Measurements from ENCODE around the gene HSPA12A.

HSPA12A gene

GRCh38 chr10:116631871-116632295 lies 110.5 kb downstream of the HSPA12A start:
- Histone ChIP-seq H2BK12ac (ENCODE audit: low read length) (no peak overlapping the region), H3K14ac (ENCODE audit: low read length) (no peak overlapping the region), H3K36me3 (replicated peaks in 1 of 2; ENCODE audit: control insufficient read depth in 2 of 2, insufficient read depth in 2 of 2, low read length in 2 of 2) (no peaks in the 10 kb centered on the region), H3K79me1 (ENCODE audit: low read depth, low read length) (no peaks in the 10 kb centered on the region), H4K8ac (ENCODE audit: low read depth, low read length) (no peak overlapping the region), H3K9ac (ENCODE audit: low read depth, low read length, poor library complexity) (no peak overlapping the region), H3K4me2 (ENCODE audit: insufficient read depth, low read length, poor library complexity, severe bottlenecking) (no peak overlapping the region), H3K4ac (ENCODE audit: low read length) (no peak overlapping the region), H3K4me3 (ENCODE audit: low read length in 2 of 2) (no peak overlapping the region), H3K23ac (ENCODE audit: low read depth, low read length, poor library complexity) (peak overlapping the region; percentile 23), H2BK120ac (ENCODE audit: low read depth, low read length) (no peak overlapping the region), H3K27ac (replicated peaks; ENCODE audit: low read length) (no peak overlapping the region), H4K91ac (ENCODE audit: low read depth, low read length, poor library complexity) (no peak overlapping the region), H2BK15ac (ENCODE audit: low read length) (peak overlapping the region; percentile 73), H3K18ac (ENCODE audit: low read length) (peak overlapping the region; percentile 70), H2BK5ac (ENCODE audit: low read length) (no peak overlapping the region), H2AK5ac (ENCODE audit: low read depth, low read length) (peak overlapping the region; percentile 39), H2AFZ (ENCODE audit: low read length) (no peak overlapping the region), H3K9me3 (replicated peaks in 1 of 2; ENCODE audit: control insufficient read depth in 2 of 2, insufficient read depth in 1 of 2, low read depth in 1 of 2, low read length in 2 of 2) (no peaks in the 10 kb centered on the region), H3K4me1 (ENCODE audit: control insufficient read depth in 2 of 2, insufficient read depth in 1 of 2, low read depth in 1 of 2, low read length in 2 of 2) (peaks cover 0 to 20% of the 10 kb centered on the region in 2 donors), H3K27me3 (ENCODE audit: control insufficient read depth in 3 of 3, insufficient read depth in 3 of 3, low read depth in 1 of 3, low read length in 3 of 3) (peaks cover 0 to 21% (median 0%) of the 10 kb centered on the region in 3 experiments)
- no peak for DNase-seq (ENCODE audit: low spot score)
- WGBS, 2 donors (ENCODE audit: extremely low coverage in 2 of 2, insufficient read length in 2 of 2, insufficient replicate concordance in 1 of 2) = no CpG with 5 or more reads among the region's 6 CpGs

GRCh38 chr10:116630020-116630419 lies 112.3 kb downstream of the HSPA12A start:
- Histone ChIP-seq H3K23ac (ENCODE audit: low read depth, low read length, poor library complexity) (no peak overlapping the region), H2BK12ac (ENCODE audit: low read length) (no peak overlapping the region), H3K79me1 (ENCODE audit: low read depth, low read length) (no peaks in the 10 kb centered on the region), H3K36me3 (replicated peaks in 1 of 2; ENCODE audit: control insufficient read depth in 2 of 2, insufficient read depth in 2 of 2, low read length in 2 of 2) (no peaks in the 10 kb centered on the region), H4K8ac (ENCODE audit: low read depth, low read length) (no peak overlapping the region), H3K27ac (replicated peaks; ENCODE audit: low read length) (no peak overlapping the region), H3K4me1 (ENCODE audit: control insufficient read depth in 2 of 2, insufficient read depth in 1 of 2, low read depth in 1 of 2, low read length in 2 of 2) (peaks cover 0 to 20% of the 10 kb centered on the region in 2 donors), H3K4ac (ENCODE audit: low read length) (no peak overlapping the region), H2BK120ac (ENCODE audit: low read depth, low read length) (no peak overlapping the region), H2AK5ac (ENCODE audit: low read depth, low read length) (no peak overlapping the region), H3K9me3 (replicated peaks in 1 of 2; ENCODE audit: control insufficient read depth in 2 of 2, insufficient read depth in 1 of 2, low read depth in 1 of 2, low read length in 2 of 2) (no peaks in the 10 kb centered on the region), H2BK5ac (ENCODE audit: low read length) (no peak overlapping the region), H4K91ac (ENCODE audit: low read depth, low read length, poor library complexity) (no peak overlapping the region), H3K27me3 (ENCODE audit: control insufficient read depth in 3 of 3, insufficient read depth in 3 of 3, low read depth in 1 of 3, low read length in 3 of 3) (peaks cover 0 to 32% (median 0%) of the 10 kb centered on the region in 3 experiments), H2AFZ (ENCODE audit: low read length) (no peak overlapping the region), H3K4me2 (ENCODE audit: insufficient read depth, low read length, poor library complexity, severe bottlenecking) (no peak overlapping the region), H3K18ac (ENCODE audit: low read length) (no peak overlapping the region), H2BK15ac (ENCODE audit: low read length) (no peak overlapping the region), H3K4me3 (ENCODE audit: low read length in 2 of 2) (no peak overlapping the region), H3K9ac (ENCODE audit: low read depth, low read length, poor library complexity) (no peak overlapping the region), H3K14ac (ENCODE audit: low read length) (no peak overlapping the region)
- DNase-seq (ENCODE audit: low spot score) = no peak
- no CpG with 5 or more reads among the region's 2 CpGs for WGBS, 2 donors (ENCODE audit: extremely low coverage in 2 of 2, insufficient read length in 2 of 2, insufficient replicate concordance in 1 of 2)

DNA sequence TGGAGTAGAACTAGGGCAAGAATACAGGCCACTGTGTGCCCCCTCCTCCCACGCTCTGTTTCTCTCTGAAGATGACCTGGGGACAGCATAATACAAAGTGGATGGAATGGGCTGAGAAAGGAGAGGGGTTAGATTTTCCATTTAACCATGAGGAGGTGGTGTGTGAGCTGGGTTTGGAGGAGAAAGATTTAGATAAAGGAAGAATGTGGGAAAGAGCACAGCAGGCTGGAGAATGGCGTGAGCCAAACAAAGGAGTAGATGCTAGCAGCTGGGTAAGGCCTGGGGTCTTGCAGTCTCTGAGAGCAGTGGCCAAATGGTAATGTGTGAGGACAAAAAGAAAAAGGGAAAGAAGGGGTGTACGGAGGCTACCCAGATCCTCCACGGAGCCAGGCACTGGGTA lies 113.0 kb downstream of the HSPA12A start:
- no peak overlapping the region for H3K4me3 ChIP-seq (ENCODE audit: low read length in 2 of 2)
- peaks cover 0 to 37% (median 0%) of the 10 kb centered on the region in 3 experiments for H3K27me3 ChIP-seq (ENCODE audit: control insufficient read depth in 3 of 3, insufficient read depth in 3 of 3, low read depth in 1 of 3, low read length in 3 of 3)
- H3K27ac ChIP-seq (replicated peaks; ENCODE audit: low read length) = no peak overlapping the region
- no peak overlapping the region for H3K9ac ChIP-seq (ENCODE audit: low read depth, low read length, poor library complexity)
- no peak overlapping the region for H3K14ac ChIP-seq (ENCODE audit: low read length)
- H3K23ac ChIP-seq (ENCODE audit: low read depth, low read length, poor library complexity) = no peak overlapping the region
- no peak for DNase-seq (ENCODE audit: low spot score)
- H2BK120ac ChIP-seq (ENCODE audit: low read depth, low read length) = no peak overlapping the region
- no peak overlapping the region for H2BK5ac ChIP-seq (ENCODE audit: low read length)
- H2BK12ac ChIP-seq (ENCODE audit: low read length) = no peak overlapping the region
- no peak overlapping the region for H2AK5ac ChIP-seq (ENCODE audit: low read depth, low read length)
- no peak overlapping the region for H3K18ac ChIP-seq (ENCODE audit: low read length)
- H2AFZ ChIP-seq (ENCODE audit: low read length) = no peak overlapping the region
- WGBS, 2 donors (ENCODE audit: extremely low coverage in 2 of 2, insufficient read length in 2 of 2, insufficient replicate concordance in 1 of 2) = no CpG with 5 or more reads among the region's 4 CpGs
- no peaks in the 10 kb centered on the region for H3K36me3 ChIP-seq (replicated peaks in 1 of 2; ENCODE audit: control insufficient read depth in 2 of 2, insufficient read depth in 2 of 2, low read length in 2 of 2)
- H3K4ac ChIP-seq (ENCODE audit: low read length) = no peak overlapping the region
- H4K8ac ChIP-seq (ENCODE audit: low read depth, low read length) = no peak overlapping the region
- no peak overlapping the region for H2BK15ac ChIP-seq (ENCODE audit: low read length)
- H3K4me2 ChIP-seq (ENCODE audit: insufficient read depth, low read length, poor library complexity, severe bottlenecking) = no peak overlapping the region
- no peaks in the 10 kb centered on the region for H3K9me3 ChIP-seq (replicated peaks in 1 of 2; ENCODE audit: control insufficient read depth in 2 of 2, insufficient read depth in 1 of 2, low read depth in 1 of 2, low read length in 2 of 2)
- H4K91ac ChIP-seq (ENCODE audit: low read depth, low read length, poor library complexity) = no peak overlapping the region
- H3K4me1 ChIP-seq (ENCODE audit: control insufficient read depth in 2 of 2, insufficient read depth in 1 of 2, low read depth in 1 of 2, low read length in 2 of 2) = peaks cover 0 to 15% of the 10 kb centered on the region in 2 donors
- no peaks in the 10 kb centered on the region for H3K79me1 ChIP-seq (ENCODE audit: low read depth, low read length)

DNA sequence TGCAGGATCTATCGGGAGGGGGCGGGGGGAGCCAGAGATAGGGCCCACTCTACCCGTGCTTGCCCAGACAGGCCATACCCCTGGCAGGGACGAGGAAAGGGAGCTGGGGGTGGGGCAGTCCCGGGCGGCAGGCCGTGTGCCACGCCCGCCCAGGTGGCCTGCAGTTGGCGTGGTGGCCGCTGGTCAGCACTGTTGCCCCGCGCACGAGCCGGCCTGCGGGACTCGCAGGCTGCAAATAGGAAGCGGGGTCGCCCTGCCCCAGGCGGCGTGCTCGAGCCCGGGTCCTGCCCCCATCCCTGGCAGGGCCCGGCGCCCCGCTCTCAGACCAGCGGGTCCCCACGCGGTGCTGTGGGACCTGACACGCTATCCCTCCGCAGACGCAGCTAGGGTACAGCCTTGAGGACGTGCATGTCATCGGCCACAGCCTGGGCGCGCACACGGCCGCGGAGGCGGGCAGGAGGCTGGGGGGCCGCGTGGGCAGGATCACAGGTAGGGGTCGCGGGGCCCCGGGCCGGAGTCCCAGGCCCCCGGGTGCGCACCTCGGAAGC lies 114.9 kb downstream of the HSPA12A start:
- Histone ChIP-seq H3K18ac (ENCODE audit: low read length) (peak overlapping the region; percentile 93), H3K9ac (ENCODE audit: low read depth, low read length, poor library complexity) (peak overlapping the region; percentile 74), H3K27me3 (ENCODE audit: control insufficient read depth in 3 of 3, insufficient read depth in 3 of 3, low read depth in 1 of 3, low read length in 3 of 3) (peaks cover 0 to 37% (median 0%) of the 10 kb centered on the region in 3 experiments), H2BK15ac (ENCODE audit: low read length) (peak overlapping the region; percentile 2), H2AK5ac (ENCODE audit: low read depth, low read length) (no peak overlapping the region), H3K4me2 (ENCODE audit: insufficient read depth, low read length, poor library complexity, severe bottlenecking) (peak overlapping the region; percentile 81), H3K4ac (ENCODE audit: low read length) (no peak overlapping the region), H3K9me3 (replicated peaks in 1 of 2; ENCODE audit: control insufficient read depth in 2 of 2, insufficient read depth in 1 of 2, low read depth in 1 of 2, low read length in 2 of 2) (no peaks in the 10 kb centered on the region), H3K14ac (ENCODE audit: low read length) (peak overlapping the region; percentile 44), H3K4me1 (ENCODE audit: control insufficient read depth in 2 of 2, insufficient read depth in 1 of 2, low read depth in 1 of 2, low read length in 2 of 2) (peaks cover 0 to 9% of the 10 kb centered on the region in 2 donors), H3K27ac (replicated peaks; ENCODE audit: low read length) (no peak overlapping the region), H2BK12ac (ENCODE audit: low read length) (no peak overlapping the region), H3K36me3 (replicated peaks in 1 of 2; ENCODE audit: control insufficient read depth in 2 of 2, insufficient read depth in 2 of 2, low read length in 2 of 2) (no peaks in the 10 kb centered on the region), H2AFZ (ENCODE audit: low read length) (peak overlapping the region; percentile 82), H2BK5ac (ENCODE audit: low read length) (no peak overlapping the region), H4K91ac (ENCODE audit: low read depth, low read length, poor library complexity) (no peak overlapping the region), H3K79me1 (ENCODE audit: low read depth, low read length) (no peaks in the 10 kb centered on the region), H3K4me3 (ENCODE audit: low read length in 2 of 2) (peak overlapping the region in 1 of 2 donors; percentile 73), H4K8ac (ENCODE audit: low read depth, low read length) (no peak overlapping the region), H3K23ac (ENCODE audit: low read depth, low read length, poor library complexity) (no peak overlapping the region), H2BK120ac (ENCODE audit: low read depth, low read length) (no peak overlapping the region)
- peak; percentile 33 for DNase-seq (ENCODE audit: low spot score)
- WGBS, 2 donors (ENCODE audit: extremely low coverage in 2 of 2, insufficient read length in 2 of 2, insufficient replicate concordance in 1 of 2) = no CpG with 5 or more reads among the region's 49 CpGs

Data from neuronal stem cell (in vitro differentiated cells).